Astrocyte of the spinal cord (primary cell): ENCODE data around the gene CPNE7.

Experiments used
- DNase-seq: peaks from one replicate; pipeline ENCODE4 v3.0.0; 2011; ENCODE audit warnings: low read depth, low spot score
- H3K4me3 ChIP-seq: 2 replicates; pipeline ENCODE4 v1.5.1; 2011; ENCODE audit warnings: low read depth, mild to moderate bottlenecking, low read length, moderate library complexity
- CTCF ChIP-seq: IDR thresholded peaks from 2 replicates; pipeline ENCODE4 v1.5.1; 2012; ENCODE audit warnings: low read depth, mild to moderate bottlenecking, low read length, inconsistent platforms
- in situ Hi-C: cut with HindIII; loops from 2 replicates; pipeline ENCODE4 v1.10.0; 2017; ENCODE audit warnings: low sequenced_read_pairs

CPNE7 gene

GRCh38 chr16:89555265-89555664 is 20.3 kb upstream of the CPNE7 start:
- DNase-seq: no peak
- in situ Hi-C loops: no loop called here

GRCh38 chr16:89555780-89556179 is 19.8 kb upstream of the CPNE7 start:
- no peak for TF ChIP-seq CTCF
- H3K4me3 ChIP-seq: no peak overlapping the region
- DNase-seq: no peak
- in situ Hi-C loops: no loop called here

More at GRCh38 chr16:89555265-89555664, 20.3 kb upstream of the CPNE7 start:
- no peak overlapping the region for H3K4me3 ChIP-seq
- TF ChIP-seq CTCF: no peak

- peak; percentile 92 for TF ChIP-seq CTCF
- H3K4me3 ChIP-seq: no peak overlapping the region
- in situ Hi-C loops: no loop called here
- DNase-seq: peak; percentile 77
These were observed 18.5 kb upstream of the CPNE7 start for GRCh38 chr16:89556750-89557689.

- H3K4me3 ChIP-seq: no peak overlapping the region
- in situ Hi-C loops: no loop called here
- no peak for TF ChIP-seq CTCF
- no peak for DNase-seq
These were observed 17.7 kb upstream of the CPNE7 start for GRCh38 chr16:89557690-89558490.

- in situ Hi-C loops: no loop called here
- TF ChIP-seq CTCF: no peak
- H3K4me3 ChIP-seq: peak within 1 kb of the TSS; percentile 77
- peak; percentile 97 for DNase-seq
These were observed 15.0 kb upstream of the CPNE7 start, which contains the start of gene RPL13 for GRCh38 chr16:89560378-89561141. Gene RPL13 (plus strand): TSS chr16:89560682. CDS start chr16:89560960, 278 bp downstream.
